ENCODE measurements around the gene PITPNC1. TPM values are rescaled to one million over a fixed set of nuclear protein-coding genes. Genes with fewer than 3 reads are reported as not detected.
"Not testable (repeated sequence)": the region's sequence is repeated elsewhere in the genome, so short reads cannot be mapped to it uniquely, and the experiment has no call there.

The PITPNC1 gene
- total and polyA plus RNA-seq, 12 donors = 6.6 to 28.0 (median 11.5) TPM

DNA sequence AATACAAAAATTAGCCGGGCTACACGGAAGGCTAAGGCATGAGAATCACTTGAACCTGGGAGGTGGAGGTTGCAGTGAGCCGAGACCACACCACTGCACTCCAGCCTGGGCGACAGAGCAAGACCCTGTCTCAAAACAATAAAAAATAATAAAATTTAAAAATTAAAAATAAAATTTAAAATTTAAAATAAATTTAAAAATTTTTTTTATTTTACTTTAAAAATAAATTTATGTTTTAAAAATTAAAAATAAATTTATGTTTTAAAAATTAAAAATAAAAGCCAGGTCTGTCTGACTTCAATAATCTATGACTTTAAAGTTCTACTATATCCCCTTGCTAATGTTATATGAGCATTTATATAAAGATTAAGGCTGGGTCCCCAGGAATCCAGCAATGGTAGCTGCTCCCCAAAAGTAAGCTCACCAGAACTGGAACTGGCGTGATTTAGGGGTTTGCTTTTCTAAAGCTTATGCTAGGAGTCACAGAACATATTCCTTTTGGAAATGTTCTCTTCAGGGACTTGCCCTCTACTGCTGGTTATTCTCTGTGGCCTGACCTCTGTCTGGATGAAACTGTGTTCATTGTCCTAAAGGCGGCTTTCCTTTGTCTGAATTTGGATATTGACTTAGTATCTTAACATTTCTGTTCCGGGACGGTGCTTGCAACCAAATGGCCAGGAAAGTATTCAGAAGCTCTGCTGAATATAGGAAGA is 200.5 kb downstream of the PITPNC1 start:
- no peaks in the 10 kb centered on the region for H3K9me3 ChIP-seq
- ATAC-seq (no peak), DNase-seq (no peak)
- WGBS, 2 donors = 86 to 88% methylated on average over 8 of the region's 8 CpGs
- peaks cover 0 to 20% (median 0%) of the 10 kb centered on the region in 9 donors for H3K36me3 ChIP-seq
- intact Hi-C loops (cut with DNase I) = no loop called here
- H3K4me1 ChIP-seq = no peaks in the 10 kb centered on the region
- H3K27me3 ChIP-seq = no peaks in the 10 kb centered on the region
- TF ChIP-seq, protein P1, sequence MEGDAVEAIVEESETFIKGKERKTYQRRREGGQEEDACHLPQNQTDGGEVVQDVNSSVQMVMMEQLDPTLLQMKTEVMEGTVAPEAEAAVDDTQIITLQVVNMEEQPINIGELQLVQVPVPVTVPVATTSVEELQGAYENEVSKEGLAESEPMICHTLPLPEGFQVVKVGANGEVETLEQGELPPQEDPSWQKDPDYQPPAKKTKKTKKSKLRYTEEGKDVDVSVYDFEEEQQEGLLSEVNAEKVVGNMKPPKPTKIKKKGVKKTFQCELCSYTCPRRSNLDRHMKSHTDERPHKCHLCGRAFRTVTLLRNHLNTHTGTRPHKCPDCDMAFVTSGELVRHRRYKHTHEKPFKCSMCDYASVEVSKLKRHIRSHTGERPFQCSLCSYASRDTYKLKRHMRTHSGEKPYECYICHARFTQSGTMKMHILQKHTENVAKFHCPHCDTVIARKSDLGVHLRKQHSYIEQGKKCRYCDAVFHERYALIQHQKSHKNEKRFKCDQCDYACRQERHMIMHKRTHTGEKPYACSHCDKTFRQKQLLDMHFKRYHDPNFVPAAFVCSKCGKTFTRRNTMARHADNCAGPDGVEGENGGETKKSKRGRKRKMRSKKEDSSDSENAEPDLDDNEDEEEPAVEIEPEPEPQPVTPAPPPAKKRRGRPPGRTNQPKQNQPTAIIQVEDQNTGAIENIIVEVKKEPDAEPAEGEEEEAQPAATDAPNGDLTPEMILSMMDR (IDR thresholded peaks at IDR 0.05) = no peak
- H3K27ac ChIP-seq = no peak overlapping the region
- H3K4me3 ChIP-seq = no peak overlapping the region

DNA sequence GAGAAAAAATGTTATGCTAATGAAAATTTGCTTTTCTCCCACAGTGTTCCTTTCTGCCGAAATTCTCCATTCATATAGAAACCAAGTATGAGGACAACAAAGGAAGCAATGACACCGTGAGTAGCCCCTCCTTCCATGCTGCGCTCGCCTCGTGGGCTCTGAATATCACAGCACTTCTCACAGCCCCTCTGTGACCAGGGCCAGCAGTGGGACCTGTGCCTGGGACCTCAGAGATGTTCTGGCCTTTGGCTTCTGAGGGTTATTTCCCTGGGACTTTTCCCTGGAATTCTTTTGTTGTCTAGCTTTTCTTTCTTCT is 201.0 kb downstream of the PITPNC1 start:
- H3K27ac ChIP-seq = no peak overlapping the region
- H3K36me3 ChIP-seq = peaks cover 0 to 20% (median 0%) of the 10 kb centered on the region in 9 donors
- H3K4me1 ChIP-seq = no peaks in the 10 kb centered on the region
- no peaks in the 10 kb centered on the region for H3K27me3 ChIP-seq
- ATAC-seq = no peak
- intact Hi-C loops (cut with DNase I) = no loop called here
- WGBS, 2 donors = 70 to 76% methylated on average over 5 of the region's 5 CpGs
- no peak overlapping the region for H3K4me3 ChIP-seq
- no peak for DNase-seq
- TF ChIP-seq, protein P1 (IDR thresholded peaks at IDR 0.05) = no peak
- no peaks in the 10 kb centered on the region for H3K9me3 ChIP-seq

DNA sequence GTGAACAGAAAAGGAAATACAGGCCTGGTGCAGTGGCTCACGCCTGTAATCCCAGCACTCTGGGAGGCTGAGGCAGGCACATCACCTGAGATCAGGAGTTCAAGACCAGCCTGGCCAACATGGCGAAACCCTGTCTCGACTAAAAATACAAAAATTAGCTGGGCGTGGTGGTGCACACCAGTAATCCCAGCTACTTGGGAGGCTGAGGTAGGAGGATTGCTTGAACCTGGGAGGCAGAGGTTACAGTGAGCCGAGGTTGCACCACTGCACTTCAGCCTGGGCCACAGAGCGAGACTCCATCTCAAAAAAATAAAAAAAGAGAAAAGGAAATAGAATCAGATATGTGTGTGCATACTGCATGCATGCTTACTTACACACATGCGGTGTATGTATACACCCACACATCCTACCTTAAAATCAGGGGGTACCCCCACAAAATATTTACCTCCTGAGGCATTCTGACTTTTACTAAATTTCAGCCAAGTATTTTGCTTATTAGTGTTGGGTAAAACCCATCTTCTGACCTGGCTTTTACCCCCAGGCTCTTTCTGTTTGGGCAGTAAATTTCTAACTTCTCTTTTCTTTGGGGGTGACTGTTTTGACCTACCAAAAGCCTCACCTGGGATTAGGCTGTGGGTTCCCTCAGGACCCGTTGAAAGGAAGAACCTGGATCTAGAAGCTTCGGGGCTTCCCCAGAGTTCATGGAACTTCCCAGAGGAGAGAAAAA is 201.8 kb downstream of the PITPNC1 start:
- ATAC-seq; H3K27me3 ChIP-seq; DNase-seq; H3K4me1 ChIP-seq; H3K9me3 ChIP-seq; H3K27ac ChIP-seq; H3K4me3 ChIP-seq; intact Hi-C loops (cut with DNase I): not testable (repeated sequence)
- WGBS, 2 donors = 95 to 96% methylated on average over 9 of the region's 9 CpGs
- H3K36me3 ChIP-seq = peaks cover 0 to 20% (median 0%) of the 10 kb centered on the region in 9 donors

DNA sequence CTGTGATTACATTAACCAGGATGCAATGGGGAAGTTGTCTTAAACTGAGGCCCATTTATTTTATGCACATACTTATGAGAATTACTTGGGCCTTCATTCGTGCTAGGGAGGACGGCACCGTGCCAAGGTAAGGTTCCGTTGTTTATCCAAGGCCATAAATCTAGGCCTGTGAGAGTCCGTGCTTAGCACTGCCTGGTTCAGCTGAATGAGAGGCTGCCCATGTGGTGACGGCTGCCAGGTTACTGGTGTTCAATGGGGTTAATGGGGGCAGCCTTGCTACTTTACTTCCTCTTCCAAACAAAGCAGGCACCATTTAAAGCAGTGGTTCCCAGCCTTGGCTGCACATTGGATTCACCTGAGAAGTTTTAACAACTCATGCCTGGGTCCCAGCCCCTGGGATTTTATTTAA is 205.6 kb downstream of the PITPNC1 start:
- WGBS, 2 donors = 91 to 96% methylated on average over 6 of the region's 6 CpGs
- peaks cover 0 to 20% (median 0%) of the 10 kb centered on the region in 9 donors for H3K36me3 ChIP-seq
- DNase-seq = no peak
- no peak overlapping the region for H3K4me3 ChIP-seq
- no peaks in the 10 kb centered on the region for H3K9me3 ChIP-seq
- H3K27me3 ChIP-seq = no peaks in the 10 kb centered on the region
- intact Hi-C loops (cut with DNase I) = no loop called here
- TF ChIP-seq, protein P1 (IDR thresholded peaks at IDR 0.05) = no peak
- H3K27ac ChIP-seq = no peak overlapping the region
- no peaks in the 10 kb centered on the region for H3K4me1 ChIP-seq
- no peak for ATAC-seq
